ENCODE data around the gene CAMKK1. TPM values are rescaled to one million over a fixed set of nuclear protein-coding genes. Genes with fewer than 3 reads are reported as not detected.
A peak's percentile ranks its signal among the peaks of the same experiment; 100 is the strongest.

The CAMKK1 gene
- total RNA-seq, 2 experiments from 2014 or later = 6.7 to 6.9 TPM

DNA sequence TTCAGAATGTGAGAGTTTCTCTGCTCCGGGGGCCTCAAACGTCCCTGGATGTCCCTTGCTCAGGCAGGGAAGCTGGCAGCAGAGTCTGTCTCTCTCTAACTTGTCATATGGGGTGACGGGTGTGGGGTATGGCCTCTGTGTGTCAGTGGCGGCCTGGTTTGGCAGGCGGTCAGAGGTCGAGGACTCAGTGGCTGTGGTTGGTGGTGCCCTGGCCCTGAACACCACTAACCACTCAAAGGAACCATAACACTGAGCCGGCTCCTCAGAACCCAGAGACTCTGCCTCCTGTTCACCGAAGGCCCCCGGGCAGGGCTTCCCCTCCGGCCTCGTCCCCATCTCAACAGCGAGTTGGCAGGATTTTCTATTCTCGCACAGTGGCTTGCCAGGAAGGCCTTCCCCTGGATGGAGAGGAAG lies 22.7 kb upstream of the CAMKK1 start:
- Mint-ChIP-seq H3K27ac (peak overlapping the region; percentile 84), H3K4me1 (ENCODE audit: low read depth) (peaks cover 55% of the 10 kb centered on the region), H3K9me3 (no peaks in the 10 kb centered on the region), H3K4me3 (peak overlapping the region; percentile 62), H3K27me3 (no peaks in the 10 kb centered on the region), H3K36me3 (ENCODE audit: low read depth) (no peaks in the 10 kb centered on the region)
- TF ChIP-seq, protein P1, sequence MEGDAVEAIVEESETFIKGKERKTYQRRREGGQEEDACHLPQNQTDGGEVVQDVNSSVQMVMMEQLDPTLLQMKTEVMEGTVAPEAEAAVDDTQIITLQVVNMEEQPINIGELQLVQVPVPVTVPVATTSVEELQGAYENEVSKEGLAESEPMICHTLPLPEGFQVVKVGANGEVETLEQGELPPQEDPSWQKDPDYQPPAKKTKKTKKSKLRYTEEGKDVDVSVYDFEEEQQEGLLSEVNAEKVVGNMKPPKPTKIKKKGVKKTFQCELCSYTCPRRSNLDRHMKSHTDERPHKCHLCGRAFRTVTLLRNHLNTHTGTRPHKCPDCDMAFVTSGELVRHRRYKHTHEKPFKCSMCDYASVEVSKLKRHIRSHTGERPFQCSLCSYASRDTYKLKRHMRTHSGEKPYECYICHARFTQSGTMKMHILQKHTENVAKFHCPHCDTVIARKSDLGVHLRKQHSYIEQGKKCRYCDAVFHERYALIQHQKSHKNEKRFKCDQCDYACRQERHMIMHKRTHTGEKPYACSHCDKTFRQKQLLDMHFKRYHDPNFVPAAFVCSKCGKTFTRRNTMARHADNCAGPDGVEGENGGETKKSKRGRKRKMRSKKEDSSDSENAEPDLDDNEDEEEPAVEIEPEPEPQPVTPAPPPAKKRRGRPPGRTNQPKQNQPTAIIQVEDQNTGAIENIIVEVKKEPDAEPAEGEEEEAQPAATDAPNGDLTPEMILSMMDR (IDR thresholded peaks at IDR 0.05) = no peak
- DNase-seq (peak; percentile 20), ATAC-seq (no peak)
- POLR2A ChIA-PET = interaction anchor here (1.1 to 1.5 kb wide), 4 partner anchors 11 to 49 kb away, joined by 3 to 7 read pairs (median 6); partner anchors contain the start of gene ATP2A3
- intact Hi-C loops (cut with micrococcal nuclease) = loop anchor here (2.0 kb wide), 1 partner anchor 47 kb away; no protein-coding TSS in a partner anchor
- CTCF ChIA-PET = interaction anchor here (1.0 to 3.5 kb wide), 10 partner anchors 30 to 178 kb away, joined by 3 to 34 read pairs (median 6); partner anchors contain the start of gene NCBP3

DNA sequence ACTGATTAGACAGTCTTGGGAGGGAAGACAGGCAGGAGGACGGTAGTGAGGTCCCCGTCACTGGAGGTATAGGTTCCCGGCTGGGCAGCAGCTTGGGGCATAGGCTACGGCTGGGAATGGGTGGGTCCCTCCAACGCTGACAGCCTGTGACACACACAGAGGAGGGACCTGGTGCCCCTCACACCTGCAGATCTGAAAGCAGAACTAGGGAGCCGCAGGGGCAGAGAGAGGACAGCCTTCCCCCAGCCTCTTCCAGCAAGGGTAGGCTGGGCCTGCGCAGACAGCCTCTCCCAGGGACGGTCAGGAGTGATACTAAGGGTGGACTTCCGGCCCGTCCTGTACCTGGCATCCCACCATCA lies 21.4 kb upstream of the CAMKK1 start:
- ATAC-seq = no peak
- H3K4me3 Mint-ChIP-seq = peak overlapping the region; percentile 20
- no peaks in the 10 kb centered on the region for H3K9me3 Mint-ChIP-seq
- peak; percentile 37 for DNase-seq
- peak overlapping the region; percentile 55 for H3K27ac Mint-ChIP-seq
- no peaks in the 10 kb centered on the region for H3K27me3 Mint-ChIP-seq
- ChIA-PET POLR2A (interaction anchor here (0.6 to 1.5 kb wide), 8 partner anchors 9 to 90 kb away, joined by 3 to 5 read pairs (median 3); no protein-coding TSS in a partner anchor), CTCF (interaction anchor here (0.6 to 4.8 kb wide), 48 partner anchors 8 to 519 kb away, joined by 3 to 98 read pairs (median 4); partner anchors contain the start of genes ATP2A3, CAMKK1, HASPIN and NCBP3)
- no peaks in the 10 kb centered on the region for H3K36me3 Mint-ChIP-seq (ENCODE audit: low read depth)
- peaks cover 63% of the 10 kb centered on the region for H3K4me1 Mint-ChIP-seq (ENCODE audit: low read depth)
- intact Hi-C loops (cut with micrococcal nuclease) = loop anchor here (2.0 to 5.0 kb wide), 2 partner anchors 49 to 93 kb away; no protein-coding TSS in a partner anchor
- TF ChIP-seq, protein P1 (IDR thresholded peaks at IDR 0.05) = no peak

DNA sequence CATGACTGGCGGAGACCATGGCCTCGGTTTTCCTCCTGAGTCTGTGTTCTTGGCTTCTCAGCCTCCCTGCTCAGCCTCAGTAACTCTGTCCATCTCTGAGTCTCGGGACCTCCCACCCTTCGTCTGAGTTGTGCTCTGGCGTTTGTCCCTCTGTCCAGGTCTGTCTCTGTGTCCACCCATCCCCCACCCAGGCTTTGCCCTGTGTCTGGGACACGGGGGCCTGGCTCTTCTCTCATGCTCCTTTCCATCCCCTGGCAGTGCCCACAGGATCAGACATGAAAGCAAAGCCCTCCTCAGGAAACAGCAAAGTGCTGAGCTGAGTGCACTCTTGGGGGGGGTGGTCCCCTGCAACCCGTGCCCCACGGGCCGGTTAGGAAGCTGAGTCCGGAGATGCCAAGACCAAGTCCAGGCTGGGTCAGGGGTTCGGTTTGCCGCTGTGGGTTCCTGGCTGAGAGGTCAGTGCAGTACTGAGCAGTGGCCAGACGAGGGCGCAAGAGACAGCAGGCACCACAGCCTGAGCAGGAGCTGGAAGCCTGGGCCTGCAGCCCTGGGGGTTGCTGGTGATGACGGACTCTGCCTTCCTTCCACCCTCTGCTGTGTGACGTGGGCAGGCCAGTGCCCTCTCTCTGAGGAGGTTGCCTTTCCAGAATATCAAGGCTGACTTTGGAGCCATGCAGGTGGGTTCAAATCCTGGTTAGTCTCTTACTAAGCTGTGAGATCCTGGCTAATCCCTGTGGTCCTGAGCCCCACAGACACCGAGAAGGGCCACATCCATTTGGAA lies 20.9 kb upstream of the CAMKK1 start:
- ATAC-seq (peak; percentile 66), DNase-seq (peak; percentile 90)
- TF ChIP-seq, protein P1 (IDR thresholded peaks at IDR 0.05) = peak; percentile 94
- no peaks in the 10 kb centered on the region for H3K36me3 Mint-ChIP-seq (ENCODE audit: low read depth)
- ChIA-PET CTCF (interaction anchor here (0.6 to 4.8 kb wide), 53 partner anchors 9 to 520 kb away, joined by 3 to 98 read pairs (median 4); partner anchors contain the start of genes ATP2A3, CAMKK1, HASPIN and NCBP3), POLR2A (interaction anchor here (0.9 to 1.5 kb wide), 8 partner anchors 9 to 90 kb away, joined by 3 to 5 read pairs (median 3); no protein-coding TSS in a partner anchor)
- H3K9me3 Mint-ChIP-seq = no peaks in the 10 kb centered on the region
- peak overlapping the region; percentile 55 for H3K27ac Mint-ChIP-seq
- H3K4me1 Mint-ChIP-seq (ENCODE audit: low read depth) = peaks cover 63% of the 10 kb centered on the region
- no peaks in the 10 kb centered on the region for H3K27me3 Mint-ChIP-seq
- intact Hi-C loops (cut with micrococcal nuclease) = loop anchor here (2.0 to 5.0 kb wide), 2 partner anchors 49 to 94 kb away; no protein-coding TSS in a partner anchor
- peak overlapping the region; percentile 20 for H3K4me3 Mint-ChIP-seq

DNA sequence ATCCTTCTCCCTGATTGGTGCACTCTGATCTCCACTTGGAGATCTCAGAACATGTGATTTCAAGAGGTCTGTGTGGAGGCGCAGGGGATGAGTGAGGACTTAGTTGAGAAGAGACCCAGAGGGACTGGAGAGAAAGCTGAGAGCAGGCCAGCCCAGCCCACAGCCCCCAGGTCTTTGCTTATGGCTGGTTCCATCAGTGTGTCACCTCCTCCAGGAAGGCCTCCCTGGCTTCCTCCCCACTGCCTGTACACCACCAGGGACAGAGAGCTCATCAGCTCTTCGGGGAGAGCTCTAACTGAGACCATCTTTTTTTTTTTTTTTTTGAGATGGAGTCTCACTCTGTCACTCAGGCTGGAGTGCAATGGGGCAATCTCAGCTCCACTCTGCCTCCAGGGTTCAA lies 20.0 kb upstream of the CAMKK1 start:
- DNase-seq = peak; percentile 20
- Mint-ChIP-seq H3K9me3 (no peaks in the 10 kb centered on the region), H3K36me3 (ENCODE audit: low read depth) (no peaks in the 10 kb centered on the region), H3K4me1 (ENCODE audit: low read depth) (peaks cover 61% of the 10 kb centered on the region), H3K27ac (peak overlapping the region; percentile 53), H3K27me3 (no peaks in the 10 kb centered on the region), H3K4me3 (no peak overlapping the region)
- intact Hi-C loops (cut with micrococcal nuclease) = loop anchor here (5.0 kb wide), 1 partner anchor 94 kb away; no protein-coding TSS in a partner anchor
- ChIA-PET CTCF (interaction anchor here (0.8 to 4.8 kb wide), 21 partner anchors 9 to 161 kb away, joined by 3 to 98 read pairs (median 8); partner anchors contain the start of genes ATP2A3 and NCBP3), POLR2A (interaction anchor here (0.9 to 1.5 kb wide), 4 partner anchors 12 to 53 kb away, joined by 3 to 5 read pairs (median 3); no protein-coding TSS in a partner anchor)
- ATAC-seq = no peak
- TF ChIP-seq, protein P1 (IDR thresholded peaks at IDR 0.05) = no peak

All from activated CD8-positive, alpha-beta T cell treated with anti-CD3 and anti-CD28 coated beads for 36 hours (primary cell).